ENCODE data around the gene DAAM2. TPM values are rescaled to one million over a fixed set of nuclear protein-coding genes. Genes with fewer than 3 reads are reported as not detected.

DAAM2 gene
- total RNA-seq, 1 donor from 2014 or later: 0.59 TPM

DNA sequence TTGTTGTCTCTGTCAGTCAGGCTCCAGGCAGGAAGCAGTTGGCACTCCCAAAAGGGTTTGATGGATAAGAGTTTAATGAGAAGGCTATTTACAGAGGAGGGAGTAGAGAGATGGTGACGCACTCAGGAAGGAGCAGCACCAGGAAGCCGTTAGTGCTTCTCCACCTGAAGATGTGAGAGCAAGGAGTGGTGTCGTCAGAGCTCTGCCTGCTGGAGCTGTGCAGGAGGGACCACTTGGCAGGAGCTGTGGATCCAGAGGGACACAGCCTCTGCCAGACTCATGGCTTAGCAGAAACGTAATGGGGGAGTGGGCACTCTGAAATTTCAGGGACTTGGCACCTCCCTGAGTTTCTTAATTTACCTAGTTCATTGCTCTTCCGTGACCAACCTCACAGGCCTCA is 16.8 kb downstream of the DAAM2 start:
- DNase-seq: no peak
- H3K36me3 Mint-ChIP-seq (ENCODE audit: unreplicated experiment): no peaks in the 10 kb centered on the region
- TF ChIP-seq, protein P1, sequence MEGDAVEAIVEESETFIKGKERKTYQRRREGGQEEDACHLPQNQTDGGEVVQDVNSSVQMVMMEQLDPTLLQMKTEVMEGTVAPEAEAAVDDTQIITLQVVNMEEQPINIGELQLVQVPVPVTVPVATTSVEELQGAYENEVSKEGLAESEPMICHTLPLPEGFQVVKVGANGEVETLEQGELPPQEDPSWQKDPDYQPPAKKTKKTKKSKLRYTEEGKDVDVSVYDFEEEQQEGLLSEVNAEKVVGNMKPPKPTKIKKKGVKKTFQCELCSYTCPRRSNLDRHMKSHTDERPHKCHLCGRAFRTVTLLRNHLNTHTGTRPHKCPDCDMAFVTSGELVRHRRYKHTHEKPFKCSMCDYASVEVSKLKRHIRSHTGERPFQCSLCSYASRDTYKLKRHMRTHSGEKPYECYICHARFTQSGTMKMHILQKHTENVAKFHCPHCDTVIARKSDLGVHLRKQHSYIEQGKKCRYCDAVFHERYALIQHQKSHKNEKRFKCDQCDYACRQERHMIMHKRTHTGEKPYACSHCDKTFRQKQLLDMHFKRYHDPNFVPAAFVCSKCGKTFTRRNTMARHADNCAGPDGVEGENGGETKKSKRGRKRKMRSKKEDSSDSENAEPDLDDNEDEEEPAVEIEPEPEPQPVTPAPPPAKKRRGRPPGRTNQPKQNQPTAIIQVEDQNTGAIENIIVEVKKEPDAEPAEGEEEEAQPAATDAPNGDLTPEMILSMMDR (IDR thresholded peaks at IDR 0.05; ENCODE audit: partially characterized antibody, unreplicated experiment): no peak
- no peaks in the 10 kb centered on the region for H3K4me1 Mint-ChIP-seq (ENCODE audit: low read depth, unreplicated experiment)
- no peaks in the 10 kb centered on the region for H3K9me3 Mint-ChIP-seq (ENCODE audit: unreplicated experiment)
- H3K27ac Mint-ChIP-seq (ENCODE audit: unreplicated experiment): no peak overlapping the region
- no peak overlapping the region for H3K4me3 Mint-ChIP-seq (ENCODE audit: unreplicated experiment)
- H3K27me3 Mint-ChIP-seq (ENCODE audit: unreplicated experiment): peaks cover 4% of the 10 kb centered on the region

DNA sequence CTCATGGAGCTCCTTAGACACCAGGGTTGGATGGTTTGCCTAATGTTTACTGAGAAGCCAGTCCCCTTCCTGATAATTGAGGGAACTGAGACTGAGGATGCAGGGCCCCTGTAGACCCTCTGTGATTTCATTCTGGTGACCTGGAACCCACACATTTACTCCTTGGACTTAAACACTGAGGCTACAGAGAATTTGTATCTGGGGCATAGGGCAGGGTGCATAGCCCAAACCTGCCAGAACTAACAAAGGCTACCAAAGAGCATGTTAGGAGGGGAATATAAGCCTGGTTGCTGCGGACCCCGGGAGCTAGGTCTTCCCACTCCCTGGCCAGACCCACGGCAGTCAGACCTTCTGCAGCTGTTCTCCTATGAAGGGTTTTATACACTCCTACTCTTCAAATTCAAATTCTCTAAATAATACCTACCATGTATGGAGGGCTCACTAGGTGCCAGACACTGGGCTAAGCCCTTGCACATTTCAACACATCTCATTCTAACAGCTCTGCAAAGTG is 19.7 kb downstream of the DAAM2 start:
- no peak overlapping the region for H3K4me3 Mint-ChIP-seq (ENCODE audit: unreplicated experiment)
- H3K9me3 Mint-ChIP-seq (ENCODE audit: unreplicated experiment): no peaks in the 10 kb centered on the region
- H3K27ac Mint-ChIP-seq (ENCODE audit: unreplicated experiment): no peak overlapping the region
- no peaks in the 10 kb centered on the region for H3K4me1 Mint-ChIP-seq (ENCODE audit: low read depth, unreplicated experiment)
- H3K36me3 Mint-ChIP-seq (ENCODE audit: unreplicated experiment): no peaks in the 10 kb centered on the region
- TF ChIP-seq, protein P1 (IDR thresholded peaks at IDR 0.05; ENCODE audit: partially characterized antibody, unreplicated experiment): no peak
- no peak for DNase-seq
- H3K27me3 Mint-ChIP-seq (ENCODE audit: unreplicated experiment): peaks cover 4% of the 10 kb centered on the region

DNA sequence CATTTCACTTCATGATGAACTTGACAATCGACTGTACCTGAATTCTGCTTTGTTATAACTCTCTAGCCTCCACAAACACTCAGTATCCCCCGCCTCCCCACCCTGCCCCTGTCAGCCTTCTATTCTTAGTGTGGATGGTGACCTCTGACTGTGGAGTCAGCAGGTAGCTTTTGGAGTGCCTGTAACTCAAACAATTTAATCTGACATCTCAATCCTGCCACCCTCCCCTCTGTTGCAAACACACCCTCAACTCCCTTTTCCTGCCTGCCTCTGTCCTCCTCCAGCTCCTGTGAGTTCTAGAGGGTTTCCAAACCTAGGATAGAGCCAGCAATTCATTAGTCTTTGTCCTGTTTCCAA is 20.3 kb downstream of the DAAM2 start:
- H3K9me3 Mint-ChIP-seq (ENCODE audit: unreplicated experiment): no peaks in the 10 kb centered on the region
- no peak overlapping the region for H3K4me3 Mint-ChIP-seq (ENCODE audit: unreplicated experiment)
- TF ChIP-seq, protein P1 (IDR thresholded peaks at IDR 0.05; ENCODE audit: partially characterized antibody, unreplicated experiment): no peak
- H3K27ac Mint-ChIP-seq (ENCODE audit: unreplicated experiment): no peak overlapping the region
- peaks cover 4% of the 10 kb centered on the region for H3K27me3 Mint-ChIP-seq (ENCODE audit: unreplicated experiment)
- H3K36me3 Mint-ChIP-seq (ENCODE audit: unreplicated experiment): no peaks in the 10 kb centered on the region
- no peak for DNase-seq
- no peaks in the 10 kb centered on the region for H3K4me1 Mint-ChIP-seq (ENCODE audit: low read depth, unreplicated experiment)

DNA sequence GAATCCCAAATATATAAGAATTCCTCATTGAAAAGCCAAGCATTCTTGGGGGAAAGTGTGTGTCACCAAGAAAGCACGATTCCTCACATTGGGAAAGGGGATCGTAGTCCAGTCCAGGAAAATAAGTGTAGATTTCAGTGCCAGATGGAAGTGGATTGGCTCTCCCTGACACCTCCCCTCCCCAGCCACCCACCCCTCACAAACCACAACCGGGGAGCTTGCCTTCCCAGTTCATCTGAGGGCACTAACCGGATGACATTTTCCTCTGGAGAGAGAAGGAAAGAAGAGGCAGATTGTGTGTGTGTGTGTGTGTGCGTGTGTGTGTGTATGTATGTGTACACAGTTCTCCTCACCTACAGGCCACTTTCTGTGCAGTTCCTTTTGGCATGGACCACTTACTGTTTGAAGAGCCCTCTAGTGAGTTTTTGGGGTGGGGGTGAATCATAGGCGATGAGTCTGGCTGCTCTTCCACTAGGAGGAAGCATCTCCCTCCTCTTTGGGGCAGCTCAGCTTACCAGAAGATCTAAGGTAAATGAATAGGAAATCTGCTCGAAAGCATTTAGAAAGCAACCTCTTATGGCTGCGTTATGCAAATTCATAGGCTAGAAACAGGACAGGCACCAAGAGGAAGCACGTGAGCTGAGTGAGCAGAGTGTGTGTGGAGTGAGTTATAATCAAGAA is 20.8 kb downstream of the DAAM2 start:
- H3K9me3 Mint-ChIP-seq (ENCODE audit: unreplicated experiment): no peaks in the 10 kb centered on the region
- no peaks in the 10 kb centered on the region for H3K4me1 Mint-ChIP-seq (ENCODE audit: low read depth, unreplicated experiment)
- no peak overlapping the region for H3K4me3 Mint-ChIP-seq (ENCODE audit: unreplicated experiment)
- TF ChIP-seq, protein P1 (IDR thresholded peaks at IDR 0.05; ENCODE audit: partially characterized antibody, unreplicated experiment): no peak
- peaks cover 4% of the 10 kb centered on the region for H3K27me3 Mint-ChIP-seq (ENCODE audit: unreplicated experiment)
- no peaks in the 10 kb centered on the region for H3K36me3 Mint-ChIP-seq (ENCODE audit: unreplicated experiment)
- no peak for DNase-seq
- H3K27ac Mint-ChIP-seq (ENCODE audit: unreplicated experiment): no peak overlapping the region

DNA sequence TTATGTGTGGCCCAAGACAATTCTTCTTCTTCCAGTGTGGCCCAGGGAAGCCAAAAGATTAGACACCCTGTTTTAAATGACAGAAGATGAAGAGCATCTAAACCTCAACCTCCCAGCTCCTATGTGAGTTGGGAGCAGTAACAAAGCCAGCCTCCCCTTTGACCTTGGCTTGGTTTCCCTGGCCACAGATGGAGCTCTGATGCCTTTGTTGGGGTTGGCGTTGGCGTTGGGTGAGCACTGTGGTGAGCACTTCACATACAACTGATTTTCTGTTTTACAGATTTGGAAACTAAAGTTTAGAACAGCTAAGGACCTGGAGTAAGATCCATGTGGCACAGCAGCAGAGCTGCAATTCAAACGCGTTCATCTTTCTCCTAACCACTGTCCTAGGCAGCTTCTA is 22.1 kb downstream of the DAAM2 start:
- TF ChIP-seq, protein P1 (IDR thresholded peaks at IDR 0.05; ENCODE audit: partially characterized antibody, unreplicated experiment): no peak
- Mint-ChIP-seq H3K4me3 (ENCODE audit: unreplicated experiment) (no peak overlapping the region), H3K9me3 (ENCODE audit: unreplicated experiment) (peaks cover 2% of the 10 kb centered on the region), H3K27me3 (ENCODE audit: unreplicated experiment) (peaks cover 2% of the 10 kb centered on the region), H3K36me3 (ENCODE audit: unreplicated experiment) (no peaks in the 10 kb centered on the region), H3K4me1 (ENCODE audit: low read depth, unreplicated experiment) (peaks cover 5% of the 10 kb centered on the region), H3K27ac (ENCODE audit: unreplicated experiment) (no peak overlapping the region)
- no peak for DNase-seq

Data from glutamatergic neuron (in vitro differentiated cells).